Endothelial cell of umbilical vein (primary cell): ENCODE results near the gene CHST8.

Source experiments
- CTCF ChIP-seq, 2 donors: IDR thresholded peaks; 1 replicate in 1 of 2; 2 replicates in 1 of 2; pipeline ENCODE4 v1.5.1; 2011; ENCODE audit warnings: low read length in 2 of 2, mild to moderate bottlenecking in 2 of 2, moderate library complexity in 2 of 2, control low read depth in 1 of 2, inconsistent platforms in 1 of 2, low read depth in 1 of 2; ENCODE audit not compliant: insufficient read depth in 1 of 2; ENCODE audit errors: extremely low read depth in 1 of 2
- POLR2A ChIP-seq: IDR thresholded peaks from 2 replicates; pipeline ENCODE4 v1.6.1; 2012; ENCODE audit warnings: low read depth, mild to moderate bottlenecking, control low read depth, low read length
- POLR2AphosphoS5 ChIP-seq: IDR thresholded peaks from 2 replicates; pipeline ENCODE4 v1.6.1; 2012; ENCODE audit warnings: low read depth, mild to moderate bottlenecking, control low read depth, low read length, moderate library complexity; ENCODE audit not compliant: insufficient read depth

GRCh38 chr19:33740811-33741396 is 119.2 kb downstream of the CHST8 start:
- TF ChIP-seq CTCF (IDR thresholded peaks at IDR 0.05; ENCODE audit: extremely low read depth in 1 of 2, insufficient read depth in 1 of 2, low read depth in 1 of 2, low read length in 2 of 2), result no peak
- no peak for TF ChIP-seq POLR2AphosphoS5
- TF ChIP-seq POLR2A, result no peak
